ENCODE data around the gene BMP5.

Gene BMP5

DNA sequence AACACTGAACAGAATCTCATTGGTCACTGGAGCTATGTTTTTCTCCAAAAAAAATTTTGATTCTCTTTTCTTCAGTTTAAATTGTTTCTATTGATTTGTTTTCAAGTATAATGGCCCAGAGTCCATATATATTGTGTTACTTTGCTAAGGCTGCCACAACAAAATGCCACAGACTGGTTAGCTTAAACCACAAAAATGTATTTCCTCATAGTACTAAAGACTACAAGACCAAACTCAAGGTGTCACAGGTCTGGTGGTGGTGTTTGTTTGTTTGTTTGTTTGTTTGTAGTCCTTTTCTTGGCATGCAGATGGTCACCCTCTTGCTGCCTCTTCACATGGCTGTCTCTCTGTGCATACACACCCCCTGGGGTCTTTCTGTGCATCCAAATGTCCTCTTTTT, 34.0 kb downstream of the BMP5 start:
- TF ChIP-seq SPI1 (IDR thresholded peaks at IDR 0.05; ENCODE audit: borderline replicate concordance, low read depth) (no peak), POLR2AphosphoS5 (IDR thresholded peaks at IDR 0.05; ENCODE audit: low read depth) (no peak), REST (IDR thresholded peaks at IDR 0.05; ENCODE audit: insufficient replicate concordance, low read depth) (no peak), GABPA (IDR thresholded peaks at IDR 0.05; ENCODE audit: low read depth) (no peak)
- H3K27ac ChIP-seq (replicated peaks) = no peak overlapping the region

DNA sequence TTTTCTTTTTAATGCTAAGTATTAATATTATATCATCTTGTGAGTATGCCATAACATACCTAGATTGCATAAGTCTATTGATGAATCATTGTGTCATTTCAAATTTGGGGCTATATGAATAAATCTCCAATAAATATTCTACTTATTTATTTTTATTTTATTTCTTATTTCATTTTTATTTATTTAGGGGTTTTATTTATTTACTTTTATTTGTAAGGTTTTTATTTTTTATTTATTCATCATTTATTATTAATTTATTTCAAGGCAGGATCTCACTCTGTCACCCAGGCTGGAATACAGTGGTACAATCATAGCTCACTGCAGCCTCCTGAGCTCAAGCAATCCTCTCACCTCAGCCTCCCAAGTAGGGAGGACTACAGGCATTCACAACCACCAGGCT, 36.3 kb downstream of the BMP5 start:
- DNase-seq (ENCODE audit: low read depth in 1 of 2, low spot score in 1 of 2) = no peak
- Histone ChIP-seq H3K4me3 (replicated peaks; ENCODE audit: insufficient read depth, low read length) (no peak overlapping the region), H3K27me3 (ENCODE audit: insufficient read depth, poor library complexity, severe bottlenecking) (no peaks in the 10 kb centered on the region), H3K27ac (replicated peaks) (no peak overlapping the region)
- TF ChIP-seq REST (IDR thresholded peaks at IDR 0.05; ENCODE audit: insufficient replicate concordance, low read depth) (no peak), SPI1 (IDR thresholded peaks at IDR 0.05; ENCODE audit: borderline replicate concordance, low read depth) (no peak), GABPA (IDR thresholded peaks at IDR 0.05; ENCODE audit: low read depth) (no peak), POLR2AphosphoS5 (IDR thresholded peaks at IDR 0.05; ENCODE audit: low read depth) (no peak)
- TF ChIP-seq, protein P1, sequence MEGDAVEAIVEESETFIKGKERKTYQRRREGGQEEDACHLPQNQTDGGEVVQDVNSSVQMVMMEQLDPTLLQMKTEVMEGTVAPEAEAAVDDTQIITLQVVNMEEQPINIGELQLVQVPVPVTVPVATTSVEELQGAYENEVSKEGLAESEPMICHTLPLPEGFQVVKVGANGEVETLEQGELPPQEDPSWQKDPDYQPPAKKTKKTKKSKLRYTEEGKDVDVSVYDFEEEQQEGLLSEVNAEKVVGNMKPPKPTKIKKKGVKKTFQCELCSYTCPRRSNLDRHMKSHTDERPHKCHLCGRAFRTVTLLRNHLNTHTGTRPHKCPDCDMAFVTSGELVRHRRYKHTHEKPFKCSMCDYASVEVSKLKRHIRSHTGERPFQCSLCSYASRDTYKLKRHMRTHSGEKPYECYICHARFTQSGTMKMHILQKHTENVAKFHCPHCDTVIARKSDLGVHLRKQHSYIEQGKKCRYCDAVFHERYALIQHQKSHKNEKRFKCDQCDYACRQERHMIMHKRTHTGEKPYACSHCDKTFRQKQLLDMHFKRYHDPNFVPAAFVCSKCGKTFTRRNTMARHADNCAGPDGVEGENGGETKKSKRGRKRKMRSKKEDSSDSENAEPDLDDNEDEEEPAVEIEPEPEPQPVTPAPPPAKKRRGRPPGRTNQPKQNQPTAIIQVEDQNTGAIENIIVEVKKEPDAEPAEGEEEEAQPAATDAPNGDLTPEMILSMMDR (IDR thresholded peaks at IDR 0.05; ENCODE audit: insufficient read depth, low read length) = no peak

More for the DNA sequence above, 34.0 kb downstream of the BMP5 start:
- Histone ChIP-seq H3K4me3 (replicated peaks; ENCODE audit: insufficient read depth, low read length) (no peak overlapping the region), H3K27me3 (ENCODE audit: insufficient read depth, poor library complexity, severe bottlenecking) (no peaks in the 10 kb centered on the region)
- no peak for DNase-seq (ENCODE audit: low read depth in 1 of 2, low spot score in 1 of 2)

GRCh38 chr6:55836945-55837344, 38.4 kb downstream of the BMP5 start:
- Histone ChIP-seq H3K4me3 (replicated peaks; ENCODE audit: insufficient read depth, low read length) (no peak overlapping the region), H3K27ac (replicated peaks) (no peak overlapping the region), H3K27me3 (ENCODE audit: insufficient read depth, poor library complexity, severe bottlenecking) (no peaks in the 10 kb centered on the region)
- TF ChIP-seq, protein P1 (IDR thresholded peaks at IDR 0.05; ENCODE audit: insufficient read depth, low read length) = no peak
- TF ChIP-seq GABPA (IDR thresholded peaks at IDR 0.05; ENCODE audit: low read depth) = no peak
- no peak for TF ChIP-seq SPI1 (IDR thresholded peaks at IDR 0.05; ENCODE audit: borderline replicate concordance, low read depth)
- no peak for TF ChIP-seq REST (IDR thresholded peaks at IDR 0.05; ENCODE audit: insufficient replicate concordance, low read depth)
- no peak for TF ChIP-seq POLR2AphosphoS5 (IDR thresholded peaks at IDR 0.05; ENCODE audit: low read depth)
- DNase-seq (ENCODE audit: low read depth in 1 of 2, low spot score in 1 of 2) = no peak
